Cardiac fibroblast (primary cell): Measurements from ENCODE around the gene PKIG.

ENCODE experiments used
- DNase-seq, 2 donors: peaks; one replicate each; pipeline versions ENCODE4 v3.0.0 to v3.0.0-alpha.2; 2010; ENCODE audit warnings: low read depth in 2 of 2
- H3K4me3 ChIP-seq, 2 donors: replicated peaks in 1 of 2; 1 replicate in 1 of 2; 2 replicates in 1 of 2; pipeline ENCODE4 v1.5.1; 2011; ENCODE audit warnings: low read depth in 2 of 2, low read length in 2 of 2, mild to moderate bottlenecking in 2 of 2, moderate library complexity in 1 of 2
- CTCF ChIP-seq: IDR thresholded peaks from one replicate; pipeline ENCODE4 v1.5.1; 2011; ENCODE audit warnings: low read depth, mild to moderate bottlenecking, low read length, inconsistent platforms

Gene PKIG

GRCh38 chr20:44635877-44636276 is 53.5 kb downstream of the PKIG start:
- H3K4me3 ChIP-seq, result no peak overlapping the region
- no peak for TF ChIP-seq CTCF
- no peak for DNase-seq

DNA sequence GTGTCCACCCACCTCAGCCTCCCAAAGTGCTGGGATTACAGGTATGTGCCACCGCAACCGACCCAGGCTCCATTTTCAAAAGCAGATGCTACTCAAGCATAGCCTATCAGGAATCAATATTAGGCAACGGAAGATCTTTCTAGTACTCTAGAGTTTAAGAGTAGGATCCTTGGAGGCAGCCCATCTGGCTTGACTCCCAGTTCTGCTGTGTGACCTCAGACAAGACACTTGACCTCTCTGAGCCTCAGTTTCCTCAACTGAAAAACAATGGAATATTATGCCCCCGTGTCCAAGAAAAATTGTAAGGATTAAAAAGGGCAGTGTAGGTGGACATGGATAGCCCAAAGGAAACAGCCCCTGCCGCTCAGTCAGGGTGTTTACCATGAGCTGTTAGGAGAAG is 54.7 kb downstream of the PKIG start:
- DNase-seq, result no peak
- no peak overlapping the region for H3K4me3 ChIP-seq
- no peak for TF ChIP-seq CTCF

DNA sequence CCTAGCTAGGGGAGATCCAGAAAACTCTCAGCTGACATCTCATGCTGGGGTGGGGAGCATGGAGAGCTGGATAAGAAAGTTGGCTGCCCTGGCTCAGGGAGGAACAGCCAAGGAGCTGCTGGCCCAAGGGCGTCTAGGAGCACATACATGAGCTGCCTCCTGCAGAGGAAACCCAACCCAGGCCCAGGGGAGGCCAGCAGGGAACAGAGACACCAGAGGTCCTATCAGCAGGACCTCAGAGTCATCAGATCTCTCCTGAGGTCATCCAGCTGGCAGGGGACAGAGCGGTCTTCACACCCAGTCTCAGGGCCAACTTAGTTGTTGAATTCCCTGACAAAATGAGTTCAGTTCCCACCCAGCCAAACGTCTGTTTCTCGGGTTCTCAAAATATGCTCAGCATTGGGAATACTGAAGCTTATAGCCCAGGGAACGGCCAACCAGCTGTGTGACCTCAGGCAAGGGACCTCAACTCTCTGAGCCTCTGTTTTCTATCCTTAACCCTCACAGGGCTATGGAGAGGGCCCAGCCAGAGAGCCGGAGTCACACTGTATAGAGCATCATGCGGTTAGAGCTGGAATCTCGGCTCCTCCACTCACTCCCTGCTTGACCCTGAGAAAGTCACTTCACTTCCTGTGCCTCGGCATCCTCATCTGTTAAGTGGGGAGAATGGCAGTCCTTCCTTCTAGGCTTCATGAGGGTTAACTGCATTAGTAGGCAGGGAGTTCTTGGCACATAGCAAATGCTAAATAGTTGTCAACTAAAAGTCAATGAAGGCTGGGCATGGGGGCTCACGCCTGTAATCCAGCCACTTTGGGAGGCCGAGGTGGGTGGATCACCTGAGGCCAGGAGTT is 55.4 kb downstream of the PKIG start:
- no peak overlapping the region for H3K4me3 ChIP-seq
- peak; percentile 26 to 38 for DNase-seq
- no peak for TF ChIP-seq CTCF

- TF ChIP-seq CTCF, result no peak
- no peak overlapping the region for H3K4me3 ChIP-seq
- DNase-seq, result no peak
Observed at GRCh38 chr20:44640522-44640921, 58.1 kb downstream of the PKIG start.

DNA sequence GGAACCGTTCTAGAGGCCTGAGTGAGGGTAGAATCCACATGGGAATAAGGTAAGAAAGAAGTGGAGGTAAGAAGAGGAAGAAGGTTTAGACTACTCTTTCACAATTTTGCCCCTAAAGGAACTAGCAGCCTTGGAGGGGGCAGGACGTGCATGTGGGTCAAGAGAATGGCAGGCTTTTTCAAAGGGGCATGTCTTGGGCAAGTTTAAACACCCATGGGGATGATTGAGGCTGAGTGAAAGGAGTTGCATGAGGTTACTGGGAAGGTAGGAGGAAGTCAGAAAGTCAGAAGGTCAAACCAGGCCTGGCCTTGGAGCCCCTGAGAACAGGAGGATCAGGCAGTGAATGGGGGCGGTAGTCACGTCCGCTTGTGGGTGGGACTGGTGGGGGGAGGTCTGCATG is 58.9 kb downstream of the PKIG start:
- TF ChIP-seq CTCF, result no peak
- no peak for DNase-seq

DNA sequence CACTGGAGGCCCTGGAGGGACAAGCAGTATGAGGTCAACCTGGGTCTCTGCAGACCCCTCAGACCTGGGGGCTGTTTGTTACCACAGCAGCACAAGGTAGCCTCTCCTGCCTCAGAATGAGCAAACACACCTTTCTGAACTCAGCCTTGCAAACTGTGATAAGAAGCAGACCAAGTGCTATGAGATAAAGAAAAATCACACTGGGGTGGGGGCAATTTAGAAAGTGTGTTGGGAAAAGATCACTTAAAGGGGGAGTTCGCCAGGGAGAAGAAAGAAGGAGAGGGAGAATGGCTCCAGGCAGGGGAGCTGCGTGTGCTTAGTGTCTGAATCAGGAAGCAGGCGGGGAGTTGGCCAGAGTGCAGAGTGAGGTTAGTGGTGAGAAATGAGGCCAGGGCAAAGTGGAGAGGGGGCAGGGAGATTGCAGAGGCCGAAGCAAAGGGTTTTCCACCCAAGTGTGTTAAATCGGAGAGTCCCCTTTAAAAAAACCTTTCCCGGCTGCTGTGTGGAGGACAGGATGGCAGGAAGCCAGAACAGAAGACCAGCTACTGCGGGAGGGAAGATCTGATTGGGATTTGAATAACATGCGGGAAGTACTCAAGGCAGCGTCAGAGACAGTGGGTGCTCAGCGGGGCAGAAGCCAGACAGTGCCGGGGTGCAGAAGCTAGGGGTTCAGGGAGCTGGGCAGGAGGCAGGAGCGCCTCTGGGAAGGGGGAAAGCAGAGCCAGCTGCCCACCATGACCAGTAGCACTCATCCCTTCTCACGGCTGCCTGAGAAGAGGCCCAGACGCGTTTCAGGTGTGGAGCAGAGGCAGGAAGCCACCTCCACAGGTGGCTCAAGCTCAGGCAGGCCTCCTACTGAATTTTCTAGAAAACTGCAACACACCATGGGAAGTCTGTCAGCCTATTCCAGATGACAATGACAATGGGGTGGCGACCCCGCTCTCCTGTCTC is 60.1 kb downstream of the PKIG start:
- peak overlapping the region in 1 of 2 donors; percentile 15 for H3K4me3 ChIP-seq
- peak; percentile 95 to 96 for DNase-seq
- no peak for TF ChIP-seq CTCF

More for the DNA sequence above, 58.9 kb downstream of the PKIG start:
- no peak overlapping the region for H3K4me3 ChIP-seq
